GM23248 (cell line): ENCODE data around the gene CPEB3.

Experiments
- EZH2 ChIP-seq: fragments of 200-600 bp; sonication (generic); IDR thresholded peaks from 2 replicates; pipeline ENCODE4 v1.6.1; 2018; ENCODE audit warnings: antibody characterized with exemption, mild to moderate bottlenecking; ENCODE audit not compliant: insufficient read depth, poor library complexity, severe bottlenecking
- EZH2phosphoT487 ChIP-seq: fragments of 200-600 bp; sonication (generic); IDR thresholded peaks from 2 replicates; pipeline ENCODE4 v1.6.1; 2018; ENCODE audit warnings: antibody characterized with exemption, moderate library complexity, mild to moderate bottlenecking, low read depth; ENCODE audit not compliant: insufficient read depth

- no peak for TF ChIP-seq EZH2
- no peak for TF ChIP-seq EZH2phosphoT487
These were observed 68.1 kb downstream of the CPEB3 start for GRCh38 chr10:92222603-92223262.
